ENCODE results near the gene PIGK. TPM values are rescaled to one million over a fixed set of nuclear protein-coding genes. Genes with fewer than 3 reads are reported as not detected.

Gene PIGK
- total RNA-seq, 1 donor from 2014 or later = 15.6 TPM

DNA sequence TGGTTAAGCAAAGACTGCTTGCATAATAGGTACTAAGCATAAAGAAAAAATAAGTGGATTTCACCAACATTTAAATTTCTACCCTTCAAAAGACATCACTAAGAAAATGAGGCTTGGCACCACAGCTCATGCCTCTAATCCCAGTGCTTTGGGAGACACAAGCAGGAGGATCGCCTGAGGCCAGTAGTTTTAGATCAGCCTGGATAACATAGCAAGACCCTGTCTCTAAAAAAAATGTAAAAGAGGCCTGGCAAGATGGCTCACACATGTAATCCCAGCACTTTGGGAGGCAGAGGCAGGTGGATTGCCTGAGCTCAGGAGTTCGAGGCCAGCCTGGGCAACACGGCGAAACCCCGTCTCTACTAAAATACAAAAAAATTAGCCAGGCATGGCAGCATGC is 73.0 kb downstream of the PIGK start:
- no peak for DNase-seq (ENCODE audit: low spot score in 2 of 2, unreplicated experiment in 2 of 2)
- Mint-ChIP-seq H3K27me3 (ENCODE audit: low read depth) (no peaks in the 10 kb centered on the region), H3K9me3 (peaks cover 2% of the 10 kb centered on the region), H3K4me1 (no peaks in the 10 kb centered on the region), H3K27ac (no peak overlapping the region), H3K4me3 (no peak overlapping the region), H3K36me3 (peaks cover 2% of the 10 kb centered on the region)
- TF ChIP-seq, protein P1, sequence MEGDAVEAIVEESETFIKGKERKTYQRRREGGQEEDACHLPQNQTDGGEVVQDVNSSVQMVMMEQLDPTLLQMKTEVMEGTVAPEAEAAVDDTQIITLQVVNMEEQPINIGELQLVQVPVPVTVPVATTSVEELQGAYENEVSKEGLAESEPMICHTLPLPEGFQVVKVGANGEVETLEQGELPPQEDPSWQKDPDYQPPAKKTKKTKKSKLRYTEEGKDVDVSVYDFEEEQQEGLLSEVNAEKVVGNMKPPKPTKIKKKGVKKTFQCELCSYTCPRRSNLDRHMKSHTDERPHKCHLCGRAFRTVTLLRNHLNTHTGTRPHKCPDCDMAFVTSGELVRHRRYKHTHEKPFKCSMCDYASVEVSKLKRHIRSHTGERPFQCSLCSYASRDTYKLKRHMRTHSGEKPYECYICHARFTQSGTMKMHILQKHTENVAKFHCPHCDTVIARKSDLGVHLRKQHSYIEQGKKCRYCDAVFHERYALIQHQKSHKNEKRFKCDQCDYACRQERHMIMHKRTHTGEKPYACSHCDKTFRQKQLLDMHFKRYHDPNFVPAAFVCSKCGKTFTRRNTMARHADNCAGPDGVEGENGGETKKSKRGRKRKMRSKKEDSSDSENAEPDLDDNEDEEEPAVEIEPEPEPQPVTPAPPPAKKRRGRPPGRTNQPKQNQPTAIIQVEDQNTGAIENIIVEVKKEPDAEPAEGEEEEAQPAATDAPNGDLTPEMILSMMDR (IDR thresholded peaks at IDR 0.05; ENCODE audit: unreplicated experiment) = no peak

DNA sequence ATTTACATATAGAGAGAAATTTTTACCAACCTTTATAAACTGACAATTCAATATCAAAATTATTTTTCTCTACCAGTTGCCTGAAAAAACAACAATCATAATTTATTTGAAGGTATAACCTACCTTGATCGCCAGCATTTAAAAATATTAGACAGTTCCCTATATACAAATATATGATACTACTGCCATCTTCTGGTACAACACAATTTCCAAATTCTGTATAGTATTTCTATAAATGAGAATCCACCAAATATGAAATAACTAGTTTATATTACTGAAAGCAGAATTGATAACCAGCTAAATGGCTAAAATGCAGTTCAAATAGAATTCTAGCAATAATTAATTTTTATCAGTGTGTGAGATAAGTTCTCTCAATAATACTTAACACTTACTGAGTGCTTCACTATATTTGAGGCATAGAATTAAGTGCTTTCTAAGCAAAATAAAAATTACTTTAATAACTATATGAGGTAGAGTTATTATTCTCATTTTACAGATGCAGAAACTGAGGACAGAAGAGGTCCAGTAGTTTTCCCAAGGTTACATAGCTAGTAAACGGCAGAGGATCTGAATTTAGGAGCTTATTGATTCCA is 75.6 kb downstream of the PIGK start:
- TF ChIP-seq, protein P1 (IDR thresholded peaks at IDR 0.05; ENCODE audit: unreplicated experiment) = peak; percentile 43
- Mint-ChIP-seq H3K4me1 (no peaks in the 10 kb centered on the region), H3K4me3 (no peak overlapping the region), H3K27ac (no peak overlapping the region), H3K9me3 (no peaks in the 10 kb centered on the region), H3K36me3 (no peaks in the 10 kb centered on the region), H3K27me3 (ENCODE audit: low read depth) (no peaks in the 10 kb centered on the region)
- DNase-seq (ENCODE audit: low spot score in 2 of 2, unreplicated experiment in 2 of 2) = no peak

DNA sequence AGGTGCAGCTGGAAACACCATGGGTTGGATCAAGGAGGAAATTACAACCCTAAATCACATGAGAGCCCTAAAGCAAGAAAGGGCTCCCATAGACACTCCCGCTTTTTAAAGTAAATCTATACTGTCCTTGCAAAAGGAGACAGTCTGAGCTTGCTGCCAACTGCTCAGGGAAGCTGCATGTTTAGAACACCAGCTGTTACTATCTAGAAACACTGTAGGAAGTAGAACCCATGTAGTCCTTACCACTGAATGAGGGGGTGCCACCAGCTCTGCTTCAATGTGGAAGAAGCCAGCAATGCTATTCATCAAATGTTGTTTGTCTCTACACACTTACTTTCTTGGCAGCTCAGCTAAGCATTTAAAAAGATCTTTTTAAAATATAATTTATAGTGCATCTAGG is 79.8 kb downstream of the PIGK start:
- TF ChIP-seq, protein P1 (IDR thresholded peaks at IDR 0.05; ENCODE audit: unreplicated experiment) = no peak
- Mint-ChIP-seq H3K27me3 (ENCODE audit: low read depth) (no peaks in the 10 kb centered on the region), H3K9me3 (peaks cover 4% of the 10 kb centered on the region), H3K36me3 (no peaks in the 10 kb centered on the region), H3K27ac (no peak overlapping the region), H3K4me1 (no peaks in the 10 kb centered on the region), H3K4me3 (no peak overlapping the region)
- DNase-seq (ENCODE audit: low spot score in 2 of 2, unreplicated experiment in 2 of 2) = no peak

DNA sequence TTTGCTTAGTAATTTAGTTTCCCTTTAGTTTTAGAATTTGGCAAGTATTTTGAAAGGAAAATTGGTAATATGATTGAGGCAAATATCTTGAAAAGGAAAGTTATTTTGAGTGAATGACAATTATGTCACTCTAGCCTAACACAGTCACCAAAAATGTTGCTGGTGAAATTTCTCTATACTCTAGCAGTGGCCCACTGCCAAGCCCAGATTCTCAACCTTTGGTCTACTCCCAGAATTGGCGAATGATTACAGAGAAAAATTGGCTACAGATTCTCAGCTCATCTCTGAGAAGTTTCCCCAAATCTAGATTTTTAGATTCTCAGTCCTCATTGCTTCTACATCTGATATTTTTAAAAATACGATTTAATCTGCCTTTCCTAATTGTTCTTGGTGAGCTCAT is 84.9 kb downstream of the PIGK start:
- Mint-ChIP-seq H3K27me3 (ENCODE audit: low read depth) (no peaks in the 10 kb centered on the region), H3K27ac (no peak overlapping the region), H3K4me1 (no peaks in the 10 kb centered on the region), H3K9me3 (peaks cover 11% of the 10 kb centered on the region), H3K4me3 (no peak overlapping the region), H3K36me3 (no peaks in the 10 kb centered on the region)
- no peak for DNase-seq (ENCODE audit: low spot score in 2 of 2, unreplicated experiment in 2 of 2)
- TF ChIP-seq, protein P1 (IDR thresholded peaks at IDR 0.05; ENCODE audit: unreplicated experiment) = no peak

DNA sequence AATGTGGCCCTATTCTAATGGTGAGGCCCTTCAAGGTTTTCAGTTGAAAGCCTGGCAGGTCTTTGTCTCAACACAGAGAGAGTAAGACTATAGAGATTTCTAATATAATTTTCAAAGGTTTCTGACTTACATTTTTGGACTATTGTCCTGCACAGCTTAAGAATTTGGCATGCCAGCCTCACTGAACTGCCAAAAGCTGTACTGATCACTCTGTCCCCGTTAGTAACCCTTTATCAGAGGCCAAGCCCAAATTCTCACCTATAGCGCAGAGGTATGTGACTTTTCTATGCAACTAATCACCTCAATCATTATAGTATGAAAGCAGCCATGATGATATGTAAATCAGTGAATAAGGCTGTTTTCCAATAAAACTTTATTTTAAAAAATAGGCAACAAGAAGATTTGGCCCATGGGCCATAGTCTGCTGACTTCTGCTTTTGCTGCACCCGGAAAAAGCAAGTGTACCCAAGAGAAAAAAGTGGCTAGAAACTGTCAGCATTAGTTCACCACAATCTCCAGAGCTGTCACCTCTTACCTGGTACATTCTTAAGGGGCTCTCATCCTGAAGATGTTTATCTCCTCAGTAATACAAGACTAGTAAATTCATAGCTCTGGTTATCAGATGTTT is 85.4 kb downstream of the PIGK start:
- H3K27ac Mint-ChIP-seq = no peak overlapping the region
- TF ChIP-seq, protein P1 (IDR thresholded peaks at IDR 0.05; ENCODE audit: unreplicated experiment) = no peak
- no peaks in the 10 kb centered on the region for H3K36me3 Mint-ChIP-seq
- H3K4me1 Mint-ChIP-seq = no peaks in the 10 kb centered on the region
- H3K4me3 Mint-ChIP-seq = no peak overlapping the region
- no peak for DNase-seq (ENCODE audit: low spot score in 2 of 2, unreplicated experiment in 2 of 2)
- no peaks in the 10 kb centered on the region for H3K27me3 Mint-ChIP-seq (ENCODE audit: low read depth)
- H3K9me3 Mint-ChIP-seq = peaks cover 11% of the 10 kb centered on the region
